A549 treated with CORT108297 at 1 μM for 4 hours (cell line): ENCODE measurements around the gene SCAI. TPM values are rescaled to one million over a fixed set of nuclear protein-coding genes. Genes with fewer than 3 reads are reported as not detected.

Source experiments
- total RNA-seq: library from RNA; stranded (reverse); fragments of 200-300 nt; extraction: Qiagen RNA extraction; gene quantifications from 5 replicates; pipeline ENCODE4 v1.2.3, GENCODE V29; 2022

Gene SCAI
- 1.2 to 1.8 TPM (median 1.6 TPM) in 5 replicates for total RNA-seq

DNA sequence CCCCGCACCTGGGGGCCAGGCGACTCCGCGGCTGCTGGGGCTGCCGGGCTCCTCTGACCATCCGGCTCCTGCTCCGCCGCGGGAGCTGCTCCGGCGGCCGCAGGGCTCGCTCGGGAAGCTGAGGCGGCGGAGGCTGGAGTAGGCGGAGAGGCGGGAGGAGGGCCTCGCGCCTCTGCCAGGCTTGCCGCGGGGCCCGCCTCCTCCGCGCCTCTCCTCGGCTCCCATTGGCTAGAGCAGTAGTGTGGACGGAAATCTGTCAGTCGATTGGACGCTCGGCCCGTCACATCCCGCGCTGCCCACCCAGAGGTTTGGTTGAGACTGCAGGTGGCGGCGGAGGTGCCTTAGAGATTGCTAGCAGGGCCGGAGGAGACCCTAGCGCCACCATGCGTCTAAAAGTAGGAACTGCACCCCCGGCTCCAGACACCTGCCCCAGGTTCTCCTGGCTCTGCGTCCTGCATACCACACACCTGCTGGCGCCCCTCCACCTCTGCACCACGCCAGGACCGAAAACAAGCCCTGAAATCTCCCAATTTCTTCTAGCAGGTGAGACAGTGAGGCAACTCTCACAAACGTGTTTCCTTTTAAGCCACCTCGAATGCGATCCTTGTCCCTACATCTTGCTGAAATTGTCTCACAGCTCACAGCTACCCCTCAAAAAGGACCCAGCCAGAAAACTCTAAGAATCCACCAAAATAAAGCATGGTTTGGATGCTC, at the start of gene SCAI:
Gene SCAI (minus strand): TSS at position 152 of the 714 bp plus-strand sequence. CDS start 91 bp downstream, at position 61.

DNA sequence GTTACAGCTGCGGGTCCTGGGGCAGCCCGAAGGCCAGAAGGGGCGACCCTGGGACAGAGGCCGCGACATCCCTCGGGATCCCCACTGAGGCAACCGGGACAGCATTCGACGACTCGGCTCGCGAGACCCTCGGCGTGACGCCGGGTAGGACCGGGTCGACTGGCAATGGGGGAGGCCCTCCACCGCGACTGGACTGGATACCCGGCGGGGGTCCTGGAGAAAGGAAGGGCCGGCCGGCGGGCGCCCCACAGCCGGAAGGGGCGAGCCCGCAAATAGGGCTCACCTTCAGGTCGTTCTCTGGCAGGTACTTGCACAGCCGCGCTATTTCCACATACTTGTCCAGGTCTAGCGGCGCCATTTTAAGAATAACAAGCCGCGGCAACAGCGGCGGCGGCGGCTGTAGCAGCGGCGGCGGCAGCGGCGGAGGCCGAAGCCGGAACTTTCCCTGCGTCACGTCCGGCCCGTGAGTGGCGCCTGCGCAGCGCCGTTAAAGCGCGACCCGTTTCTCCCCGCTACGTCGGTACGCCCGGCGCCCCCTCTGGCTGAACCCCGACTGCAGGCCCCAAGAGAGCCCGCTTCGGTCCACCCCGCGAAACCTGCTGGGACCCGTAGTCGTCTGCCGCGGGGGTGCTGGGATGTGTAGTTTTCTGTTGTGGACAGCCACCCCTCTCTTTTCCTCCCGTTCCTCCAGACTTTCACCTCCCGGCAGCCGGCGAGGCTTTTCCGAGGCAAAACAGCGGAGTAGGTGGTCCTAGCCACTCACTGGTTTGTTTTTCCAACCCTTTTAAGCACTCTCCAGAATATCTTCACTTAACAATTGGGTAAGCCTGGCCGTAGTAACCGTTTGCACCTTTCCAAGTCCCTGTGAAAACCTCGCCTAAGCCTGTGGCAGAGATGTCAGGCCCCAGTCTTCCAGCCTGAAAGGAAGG, 46.3 kb upstream of the SCAI start, which contains the start of gene PPP6C:
Gene PPP6C (minus strand): TSS at position 443 of the 929 bp plus-strand sequence. CDS start 85 bp downstream, at position 358.

DNA sequence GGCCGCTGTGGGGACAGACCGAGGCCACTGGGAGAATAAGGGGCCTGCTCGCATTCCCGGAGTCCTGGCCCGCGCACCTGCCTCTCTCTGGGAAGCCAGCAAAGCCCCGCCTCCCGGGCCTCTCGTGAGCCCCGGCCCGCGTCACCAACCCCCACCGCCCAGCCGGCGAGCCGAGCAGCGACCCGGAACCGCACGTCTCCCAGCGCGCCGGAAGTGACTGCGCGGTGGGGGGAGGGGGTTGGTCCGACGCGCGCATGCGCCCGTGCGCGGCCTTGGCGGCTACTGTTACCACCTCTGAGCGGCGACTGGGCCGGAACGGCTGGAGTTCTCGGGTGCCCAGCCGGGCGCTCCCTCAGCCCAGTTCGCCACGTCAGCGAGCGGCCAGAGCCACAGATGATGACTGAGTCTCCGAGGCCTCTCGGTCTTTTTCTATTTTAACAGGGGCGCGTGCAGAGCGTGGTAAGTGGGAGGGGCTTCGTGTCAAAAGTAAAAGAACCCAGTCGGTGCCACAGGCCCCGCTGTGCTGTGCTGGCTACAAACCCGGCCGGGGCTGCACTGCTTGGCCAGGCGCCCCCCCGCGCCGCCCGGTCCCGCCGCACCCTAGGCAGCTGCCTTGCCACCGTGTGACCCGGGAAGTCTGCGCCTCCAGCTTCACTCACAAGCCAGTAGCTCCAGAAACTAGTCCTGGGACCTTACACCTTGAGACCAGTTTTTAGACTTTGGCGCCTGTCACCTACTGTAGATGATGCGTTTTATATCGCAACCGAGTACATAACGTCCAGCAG, 202.2 kb downstream of the SCAI start, which contains the start of gene GOLGA1:
Gene GOLGA1 (minus strand): TSS at position 190 of the 785 bp plus-strand sequence. CDS start 2,372 bp downstream, outside the sequence.

Other genes starting within 250 kb of the SCAI start
- gene GOLGA1, start 202.4 kb downstream of the SCAI start, total RNA-seq, result 10.3 to 12.1 TPM (median 10.7 TPM) in 5 replicates
- 24.4 to 28.9 TPM (median 25.5 TPM) in 5 replicates for gene PPP6C, start 46.3 kb upstream of the SCAI start, total RNA-seq
- gene RABEPK, start 57.0 kb upstream of the SCAI start, total RNA-seq, result 39.0 to 45.7 TPM (median 42.7 TPM) in 5 replicates
- 341 to 409 TPM (median 361 TPM) in 5 replicates for gene HSPA5, start 97.8 kb upstream of the SCAI start, total RNA-seq
- gene GAPVD1, start 118.3 kb upstream of the SCAI start, total RNA-seq, result 11.8 to 17.0 TPM (median 16.0 TPM) in 5 replicates